HT1080 (cell line): ENCODE measurements around the gene KDM6B. TPM values are rescaled to one million over a fixed set of nuclear protein-coding genes. Genes with fewer than 3 reads are reported as not detected.

Experiments used
- DNase-seq: peaks from one replicate; pipeline ENCODE4 v3.0.0-alpha.2; 2015; ENCODE audit warnings: low read depth
- total RNA-seq: library from RNA; depleted of rRNA; stranded (reverse); fragments of >200 nt; shearing (Covaris generic); gene quantifications from 2 replicates; pipeline ENCODE4 v1.2.3, GENCODE V29; 2014

KDM6B gene
- total RNA-seq, 1 experiment from 2014 or later = 0.87 TPM

- no peak for DNase-seq
Observed at GRCh38 chr17:7839190-7839875, 5.3 kb downstream of the KDM6B start.

GRCh38 chr17:7839876-7840261 is 5.9 kb downstream of the KDM6B start:
- DNase-seq = no peak

GRCh38 chr17:7840441-7840840 is 6.4 kb downstream of the KDM6B start:
- no peak for DNase-seq

- no peak for DNase-seq
Observed at GRCh38 chr17:7840875-7841274, 6.9 kb downstream of the KDM6B start.

- DNase-seq = peak; percentile 82
Observed at GRCh38 chr17:7841396-7841914, 7.4 kb downstream of the KDM6B start.

- peak; percentile 78 for DNase-seq
Observed at GRCh38 chr17:7841915-7842379, 7.9 kb downstream of the KDM6B start.

GRCh38 chr17:7842380-7843256 is 8.6 kb downstream of the KDM6B start:
- DNase-seq = peak; percentile 95

- DNase-seq = no peak
Observed at GRCh38 chr17:7843257-7843535, 9.2 kb downstream of the KDM6B start.

- DNase-seq = peak; percentile 72
Observed at GRCh38 chr17:7843536-7844291, 9.7 kb downstream of the KDM6B start.

GRCh38 chr17:7844292-7845154 is 10.5 kb downstream of the KDM6B start:
- peak; percentile 91 for DNase-seq

GRCh38 chr17:7845359-7846062 is 11.5 kb downstream of the KDM6B start:
- DNase-seq = no peak

GRCh38 chr17:7846063-7846735 is 12.2 kb downstream of the KDM6B start:
- no peak for DNase-seq

- no peak for DNase-seq
Observed at GRCh38 chr17:7846765-7847661, 13.0 kb downstream of the KDM6B start.

GRCh38 chr17:7848131-7848579 is 14.1 kb downstream of the KDM6B start:
- DNase-seq = no peak

GRCh38 chr17:7848739-7849129 is 14.7 kb downstream of the KDM6B start:
- DNase-seq = no peak

- DNase-seq = no peak
Observed at GRCh38 chr17:7849130-7849750, 15.2 kb downstream of the KDM6B start.

- DNase-seq = no peak
Observed at GRCh38 chr17:7849751-7850504, 15.9 kb downstream of the KDM6B start.
